Superior temporal gyrus (tissue), 1 donor: Measurements from ENCODE around the gene SERPINB3.
"Not testable (repeated sequence)": the region's sequence is repeated elsewhere in the genome, so short reads cannot be mapped to it uniquely, and the experiment has no call there.

Experiments
- DNase-seq: peaks from one replicate; pipeline ENCODE4 v3.0.0-alpha.2; 2016; ENCODE audit errors: extremely low spot score

The SERPINB3 gene

GRCh38 chr18:63646936-63647335 lies 14.8 kb downstream of the SERPINB3 start:
- no peak for DNase-seq

GRCh38 chr18:63644694-63645093 lies 17.0 kb downstream of the SERPINB3 start:
- not testable (repeated sequence) for DNase-seq

- not testable (repeated sequence) for DNase-seq
These were observed 17.6 kb downstream of the SERPINB3 start, which contains the start of gene SERPINB4 for GRCh38 chr18:63644142-63644541. Gene SERPINB4 (minus strand): TSS chr18:63644256. CDS start chr18:63643577, 679 bp downstream.

GRCh38 chr18:63642668-63643356 lies 18.9 kb downstream of the SERPINB3 start:
- DNase-seq, result not testable (repeated sequence)

- DNase-seq, result not testable (repeated sequence)
These were observed 20.5 kb downstream of the SERPINB3 start for GRCh38 chr18:63641157-63641680.

- no peak for DNase-seq
These were observed 24.0 kb downstream of the SERPINB3 start for GRCh38 chr18:63637703-63638102.

GRCh38 chr18:63627819-63628218 lies 33.9 kb downstream of the SERPINB3 start:
- no peak for DNase-seq

GRCh38 chr18:63626431-63626830 lies 35.3 kb downstream of the SERPINB3 start:
- no peak for DNase-seq

GRCh38 chr18:63624863-63625262 lies 36.8 kb downstream of the SERPINB3 start:
- DNase-seq, result no peak

GRCh38 chr18:63619661-63620060 lies 42.0 kb downstream of the SERPINB3 start:
- DNase-seq, result no peak

- no peak for DNase-seq
These were observed 43.8 kb downstream of the SERPINB3 start for GRCh38 chr18:63617915-63618234.

- DNase-seq, result no peak
These were observed 44.4 kb downstream of the SERPINB3 start for GRCh38 chr18:63617049-63617914.

- DNase-seq, result no peak
These were observed 48.3 kb downstream of the SERPINB3 start for GRCh38 chr18:63613420-63613819.

- DNase-seq, result no peak
These were observed 55.2 kb downstream of the SERPINB3 start for GRCh38 chr18:63606526-63606925.
